Measurements from ENCODE around the gene PHF21B. TPM values are rescaled to one million over a fixed set of nuclear protein-coding genes. Genes with fewer than 3 reads are reported as not detected.
"Not testable (repeated sequence)": the region's sequence is repeated elsewhere in the genome, so short reads cannot be mapped to it uniquely, and the experiment has no call there.

The PHF21B gene
- total RNA-seq, 1 donor from 2014 or later: not detected

- no peak for DNase-seq (ENCODE audit: low read depth in 2 of 2)
Measured at GRCh38 chr22:44962741-44963454, 46.9 kb downstream of the PHF21B start.

GRCh38 chr22:44961682-44962081, 48.1 kb downstream of the PHF21B start:
- not testable (repeated sequence) for DNase-seq (ENCODE audit: low read depth in 2 of 2)

GRCh38 chr22:44956840-44957767, 52.7 kb downstream of the PHF21B start:
- DNase-seq (ENCODE audit: low read depth in 2 of 2): peak in 1 of 2 donors; percentile 3

GRCh38 chr22:44955102-44955501, 54.7 kb downstream of the PHF21B start:
- DNase-seq (ENCODE audit: low read depth in 2 of 2): no peak

- no peak for DNase-seq (ENCODE audit: low read depth in 2 of 2)
Measured at GRCh38 chr22:44954149-44954548, 55.7 kb downstream of the PHF21B start.

- DNase-seq (ENCODE audit: low read depth in 2 of 2): no peak
Measured at GRCh38 chr22:44952863-44953746, 56.7 kb downstream of the PHF21B start.

- DNase-seq (ENCODE audit: low read depth in 2 of 2): no peak
Measured at GRCh38 chr22:44951510-44951816, 58.3 kb downstream of the PHF21B start.

- DNase-seq (ENCODE audit: low read depth in 2 of 2): no peak
Measured at GRCh38 chr22:44950806-44951509, 58.8 kb downstream of the PHF21B start.

GRCh38 chr22:44947846-44948245, 62.0 kb downstream of the PHF21B start:
- DNase-seq (ENCODE audit: low read depth in 2 of 2): no peak

GRCh38 chr22:44947049-44947448, 62.8 kb downstream of the PHF21B start:
- DNase-seq (ENCODE audit: low read depth in 2 of 2): no peak

- DNase-seq (ENCODE audit: low read depth in 2 of 2): no peak
Measured at GRCh38 chr22:44944883-44945601, 64.8 kb downstream of the PHF21B start.

- DNase-seq (ENCODE audit: low read depth in 2 of 2): no peak
Measured at GRCh38 chr22:44943701-44944324, 66.0 kb downstream of the PHF21B start.

GRCh38 chr22:44942979-44943700, 66.7 kb downstream of the PHF21B start:
- no peak for DNase-seq (ENCODE audit: low read depth in 2 of 2)

GRCh38 chr22:44942056-44942455, 67.7 kb downstream of the PHF21B start:
- DNase-seq (ENCODE audit: low read depth in 2 of 2): no peak

GRCh38 chr22:44941207-44941606, 68.6 kb downstream of the PHF21B start:
- no peak for DNase-seq (ENCODE audit: low read depth in 2 of 2)

GRCh38 chr22:44940130-44940529, 69.7 kb downstream of the PHF21B start:
- DNase-seq (ENCODE audit: low read depth in 2 of 2): no peak

GRCh38 chr22:44939451-44939850, 70.4 kb downstream of the PHF21B start:
- no peak for DNase-seq (ENCODE audit: low read depth in 2 of 2)

GRCh38 chr22:44938886-44939285, 70.9 kb downstream of the PHF21B start:
- DNase-seq (ENCODE audit: low read depth in 2 of 2): no peak

- DNase-seq (ENCODE audit: low read depth in 2 of 2): no peak
Measured at GRCh38 chr22:44937216-44937615, 72.6 kb downstream of the PHF21B start.

Measured in lung microvascular endothelial cell (primary cell).